Stimulated activated CD8-positive, alpha-beta memory T cell treated with anti-CD3 and anti-CD28 coated beads, Interleukin-2, amount 100 ng/mL, for 1 hour (primary cell): ENCODE measurements around the gene ZNF524.
A peak's percentile ranks its signal among the peaks of the same experiment; 100 is the strongest.
"Not testable (repeated sequence)": the region's sequence is repeated elsewhere in the genome, so short reads cannot be mapped to it uniquely, and the experiment has no call there.

Source experiments
- DNase-seq, 2 donors: peaks; one replicate each; pipeline ENCODE4 v3.0.0-alpha.2; 2020; ENCODE audit warnings: low read depth in 2 of 2

Gene ZNF524

GRCh38 chr19:55581145-55581822 lies 18.8 kb upstream of the ZNF524 start:
- no peak for DNase-seq

- DNase-seq, result no peak
Observed at GRCh38 chr19:55581823-55582223, 18.3 kb upstream of the ZNF524 start.

GRCh38 chr19:55582284-55582683 lies 17.8 kb upstream of the ZNF524 start:
- DNase-seq, result not testable (repeated sequence)

GRCh38 chr19:55583897-55584296 lies 16.2 kb upstream of the ZNF524 start:
- not testable (repeated sequence) for DNase-seq

GRCh38 chr19:55584871-55585270 lies 15.2 kb upstream of the ZNF524 start:
- no peak for DNase-seq

- DNase-seq, result no peak
Observed at GRCh38 chr19:55585658-55586339, 14.3 kb upstream of the ZNF524 start.

- DNase-seq, result peak; percentile 78 to 84
Observed at GRCh38 chr19:55586976-55587668, 13.0 kb upstream of the ZNF524 start.

- no peak for DNase-seq
Observed at GRCh38 chr19:55588738-55589137, 11.3 kb upstream of the ZNF524 start.

GRCh38 chr19:55590109-55590508 lies 10.0 kb upstream of the ZNF524 start:
- no peak for DNase-seq

GRCh38 chr19:55590617-55591016 lies 9.5 kb upstream of the ZNF524 start:
- DNase-seq, result no peak

GRCh38 chr19:55591555-55591954 lies 8.5 kb upstream of the ZNF524 start:
- DNase-seq, result no peak

- DNase-seq, result no peak
Observed at GRCh38 chr19:55592391-55593090, 7.5 kb upstream of the ZNF524 start.

GRCh38 chr19:55593096-55593772 lies 6.9 kb upstream of the ZNF524 start:
- DNase-seq, result no peak

- no peak for DNase-seq
Observed at GRCh38 chr19:55594996-55595545, 5.0 kb upstream of the ZNF524 start.

- DNase-seq, result no peak
Observed at GRCh38 chr19:55596304-55596703, 3.8 kb upstream of the ZNF524 start.

GRCh38 chr19:55597501-55597921 lies 2.6 kb upstream of the ZNF524 start:
- no peak for DNase-seq

- DNase-seq, result no peak
Observed at GRCh38 chr19:55598034-55598433, 2.1 kb upstream of the ZNF524 start.

GRCh38 chr19:55598719-55599467 lies 1.2 kb upstream of the ZNF524 start:
- DNase-seq, result peak; percentile 80 to 85

- peak; percentile 88 to 92 for DNase-seq
Observed at GRCh38 chr19:55599468-55599841, 633 bp upstream of the ZNF524 start, which contains the start of gene FIZ1. TSS of gene FIZ1 (minus strand) at chr19:55599517. CDS start at chr19:55597865, 1,652 bp downstream.

GRCh38 chr19:55600662-55601028 lies 557 bp downstream of the ZNF524 start:
- no peak for DNase-seq

- no peak for DNase-seq
Observed at GRCh38 chr19:55601084-55601483, 996 bp downstream of the ZNF524 start.
